Brain microvascular endothelial cell (primary cell): ENCODE results near the gene PTPRM.

Experiments
- DNase-seq: peaks from one replicate; pipeline ENCODE4 v3.0.0-alpha.2; 2020
- H3K27ac ChIP-seq: fragments of 250-450 bp; sonication (Bioruptor Pico); 2 replicates; pipeline ENCODE4 v1.5.1; 2020; ENCODE audit warnings: mild to moderate bottlenecking, moderate library complexity
- H3K27me3 ChIP-seq: fragments of 250-450 bp; sonication (Bioruptor Pico); replicated peaks from 2 replicates; pipeline ENCODE4 v1.5.1; 2020; ENCODE audit warnings: mild to moderate bottlenecking
- H3K36me3 ChIP-seq: fragments of 250-450 bp; sonication (Bioruptor Pico); replicated peaks from 2 replicates; pipeline ENCODE4 v1.5.1; 2020; ENCODE audit warnings: mild to moderate bottlenecking
- H3K4me3 ChIP-seq: 2 replicates; pipeline ENCODE4 v1.5.1; 2011; ENCODE audit warnings: low read depth, mild to moderate bottlenecking, control low read depth, low read length, moderate library complexity
- in situ Hi-C: cut with HindIII; loops from 2 replicates; pipeline ENCODE4 v1.10.0; 2017; ENCODE audit warnings: low sequenced_read_pairs, low pct_ligation_motif_present
- TF ChIP-seq, protein P1 (sequence below): IDR thresholded peaks from 2 replicates; pipeline ENCODE4 v1.5.1; 2011; ENCODE audit warnings: low read depth, mild to moderate bottlenecking, moderate library complexity, low read length, control low read depth, inconsistent platforms; ENCODE audit errors: missing control alignments

The PTPRM gene

GRCh38 chr18:7755753-7756475, 188.8 kb downstream of the PTPRM start:
- Histone ChIP-seq H3K27ac (no peak overlapping the region), H3K36me3 (no peaks in the 10 kb centered on the region), H3K27me3 (no peaks in the 10 kb centered on the region), H3K4me3 (no peak overlapping the region)
- DNase-seq = no peak
- in situ Hi-C loops = no loop called here
- TF ChIP-seq, protein P1, sequence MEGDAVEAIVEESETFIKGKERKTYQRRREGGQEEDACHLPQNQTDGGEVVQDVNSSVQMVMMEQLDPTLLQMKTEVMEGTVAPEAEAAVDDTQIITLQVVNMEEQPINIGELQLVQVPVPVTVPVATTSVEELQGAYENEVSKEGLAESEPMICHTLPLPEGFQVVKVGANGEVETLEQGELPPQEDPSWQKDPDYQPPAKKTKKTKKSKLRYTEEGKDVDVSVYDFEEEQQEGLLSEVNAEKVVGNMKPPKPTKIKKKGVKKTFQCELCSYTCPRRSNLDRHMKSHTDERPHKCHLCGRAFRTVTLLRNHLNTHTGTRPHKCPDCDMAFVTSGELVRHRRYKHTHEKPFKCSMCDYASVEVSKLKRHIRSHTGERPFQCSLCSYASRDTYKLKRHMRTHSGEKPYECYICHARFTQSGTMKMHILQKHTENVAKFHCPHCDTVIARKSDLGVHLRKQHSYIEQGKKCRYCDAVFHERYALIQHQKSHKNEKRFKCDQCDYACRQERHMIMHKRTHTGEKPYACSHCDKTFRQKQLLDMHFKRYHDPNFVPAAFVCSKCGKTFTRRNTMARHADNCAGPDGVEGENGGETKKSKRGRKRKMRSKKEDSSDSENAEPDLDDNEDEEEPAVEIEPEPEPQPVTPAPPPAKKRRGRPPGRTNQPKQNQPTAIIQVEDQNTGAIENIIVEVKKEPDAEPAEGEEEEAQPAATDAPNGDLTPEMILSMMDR = peak; percentile 39

GRCh38 chr18:7757175-7757574, 190.1 kb downstream of the PTPRM start:
- TF ChIP-seq, protein P1 = no peak
- in situ Hi-C loops = no loop called here
- Histone ChIP-seq H3K4me3 (no peak overlapping the region), H3K27me3 (no peaks in the 10 kb centered on the region), H3K27ac (no peak overlapping the region), H3K36me3 (no peaks in the 10 kb centered on the region)
- DNase-seq = no peak

GRCh38 chr18:7758764-7759163, 191.6 kb downstream of the PTPRM start:
- in situ Hi-C loops = no loop called here
- no peak for DNase-seq
- H3K4me3 ChIP-seq = no peak overlapping the region
- no peaks in the 10 kb centered on the region for H3K36me3 ChIP-seq
- no peak overlapping the region for H3K27ac ChIP-seq
- no peaks in the 10 kb centered on the region for H3K27me3 ChIP-seq
- TF ChIP-seq, protein P1 = no peak

- peak overlapping the region; percentile 92 for H3K27ac ChIP-seq
- TF ChIP-seq, protein P1 = no peak
- DNase-seq = peak; percentile 88
- in situ Hi-C loops = no loop called here
- no peak overlapping the region for H3K4me3 ChIP-seq
- no peaks in the 10 kb centered on the region for H3K36me3 ChIP-seq
- no peaks in the 10 kb centered on the region for H3K27me3 ChIP-seq
Observed at GRCh38 chr18:7760967-7761948, 194.1 kb downstream of the PTPRM start.

DNA sequence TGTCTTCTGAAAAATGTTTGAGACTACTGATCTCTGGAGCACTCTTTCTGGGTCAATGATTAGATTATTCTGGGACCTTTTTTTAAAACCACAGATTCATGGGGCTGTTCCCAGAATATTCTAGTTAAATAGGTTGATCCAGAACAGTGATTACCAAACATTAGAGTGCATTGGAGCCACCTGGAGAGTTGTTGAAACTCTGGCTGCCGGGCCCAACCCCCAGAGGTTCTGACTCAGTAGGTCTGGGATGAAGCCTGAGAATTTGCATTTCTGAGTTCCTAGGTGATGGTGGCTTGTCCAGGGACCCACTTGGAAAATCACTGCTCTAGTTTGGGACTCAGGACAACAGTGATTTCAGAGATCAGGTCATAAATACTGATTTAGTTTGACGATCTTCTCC, 197.3 kb downstream of the PTPRM start:
- Histone ChIP-seq H3K27me3 (no peaks in the 10 kb centered on the region), H3K4me3 (no peak overlapping the region), H3K36me3 (no peaks in the 10 kb centered on the region), H3K27ac (no peak overlapping the region)
- in situ Hi-C loops = no loop called here
- no peak for DNase-seq
- TF ChIP-seq, protein P1 = no peak
